Right ventricle myocardium inferior (tissue), 1 donor: ENCODE results near the gene TMEM131. TPM values are rescaled to one million over a fixed set of nuclear protein-coding genes. Genes with fewer than 3 reads are reported as not detected.

ENCODE experiments used
- ATAC-seq: fragments of 200-7000 bp; cut with Tn5 transposase; one replicate; pipeline ENCODE4 v1.9.1; 2020; ENCODE audit warnings: mild to moderate bottlenecking, moderate library complexity
- DNase-seq: peaks from one replicate; pipeline ENCODE4 v3.0.0; 2021; ENCODE audit errors: missing footprints
- intact Hi-C: fragments of 100-400 bp; cut with DNase I; formaldehyde crosslinking; loops from one replicate; pipeline ENCODE4 v1.11.0; 2022
- total RNA-seq: library from RNA; stranded (reverse); fragmentation: NEBNext Ultra II Directional; extraction: Animal tissue kit (Norgen Biotek cat#: 25700); gene quantifications from one replicate; pipeline ENCODE4 v1.2.1, GENCODE V29; 2021
- donor health status: DM: no; HTN: yes; CAD: no; lungs with severe emphysema.

TMEM131 gene
- total RNA-seq, 1 donor from 2014 or later = 26.0 TPM

DNA sequence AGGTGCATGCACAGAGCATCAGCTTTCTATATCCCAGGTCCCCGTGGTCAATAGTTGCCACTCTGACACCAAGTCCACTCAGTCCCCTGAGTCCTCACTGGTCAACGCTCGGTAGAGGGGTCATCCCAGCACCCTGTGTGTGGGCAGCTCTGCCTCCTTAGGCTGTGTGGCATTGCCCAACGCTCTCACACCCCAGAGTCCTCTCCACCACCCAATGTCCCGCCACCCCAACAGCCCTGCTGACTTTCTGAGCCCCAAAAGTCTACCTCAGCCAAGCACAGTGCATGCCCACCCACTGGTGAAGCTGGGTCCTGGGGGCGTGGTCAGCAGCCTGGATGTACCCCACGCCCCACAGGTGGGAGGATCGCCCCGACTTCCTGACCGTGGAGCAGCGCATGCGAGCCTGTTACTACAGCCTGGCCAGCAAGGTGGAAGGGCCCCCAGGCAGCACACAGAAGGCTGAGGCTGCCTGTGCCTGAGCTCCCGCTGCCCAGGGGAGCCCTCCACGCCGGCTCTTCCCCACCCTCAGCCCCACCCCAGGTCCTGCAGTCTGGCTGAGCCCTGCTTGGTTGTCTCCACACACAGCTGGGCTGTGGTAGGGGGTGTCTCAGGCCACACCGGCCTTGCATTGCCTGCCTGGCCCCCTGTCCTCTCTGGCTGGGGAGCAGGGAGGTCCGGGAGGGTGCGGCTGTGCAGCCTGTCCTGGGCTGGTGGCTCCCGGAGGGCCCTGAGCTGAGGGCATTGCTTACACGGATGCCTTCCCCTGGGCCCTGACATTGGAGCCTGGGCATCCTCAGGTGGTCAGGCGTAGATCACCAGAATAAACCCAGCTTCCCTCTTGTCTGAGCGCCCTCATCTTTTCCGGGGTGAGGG is 256.5 kb downstream of the TMEM131 start:
- intact Hi-C loops = no loop called here
- ATAC-seq (no peak), DNase-seq (no peak)

DNA sequence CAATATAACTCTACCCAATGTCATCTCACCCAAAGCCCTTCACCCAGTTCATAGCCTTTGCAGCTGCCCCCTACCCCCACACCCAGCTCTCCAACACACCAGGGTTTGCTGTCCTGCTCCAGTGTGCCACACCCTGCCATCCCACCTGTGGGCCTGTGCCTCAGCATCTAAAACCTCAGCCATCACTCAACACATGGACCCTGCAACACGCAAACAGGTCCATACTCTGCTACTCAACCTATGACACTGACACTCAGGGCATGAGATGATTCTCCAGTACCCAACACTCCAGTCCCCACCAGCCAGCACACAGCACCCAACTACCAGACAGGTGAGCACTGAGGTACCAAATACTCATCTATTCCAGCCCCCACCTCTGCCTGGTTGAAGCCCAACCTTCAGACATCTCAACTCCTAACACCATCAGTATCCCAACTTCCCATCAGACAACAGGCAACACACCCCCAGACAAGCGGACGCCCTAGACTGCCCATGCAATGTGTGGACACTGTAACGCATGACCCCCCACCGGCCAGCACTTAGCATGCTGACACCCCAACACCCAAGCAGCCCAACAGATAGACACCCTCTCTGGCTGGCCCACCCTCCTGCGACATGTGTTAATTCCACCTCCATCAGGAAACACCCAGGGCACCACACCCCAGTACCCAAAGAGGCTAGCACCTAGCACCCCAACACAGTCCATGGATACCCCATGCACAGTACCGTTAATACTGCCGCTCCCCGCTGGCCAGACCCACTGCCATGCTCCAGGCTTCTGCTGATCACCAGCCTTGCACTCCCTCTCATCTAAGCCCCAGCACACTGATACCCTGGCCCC is 257.3 kb downstream of the TMEM131 start:
- intact Hi-C loops = no loop called here
- no peak for DNase-seq
- no peak for ATAC-seq

DNA sequence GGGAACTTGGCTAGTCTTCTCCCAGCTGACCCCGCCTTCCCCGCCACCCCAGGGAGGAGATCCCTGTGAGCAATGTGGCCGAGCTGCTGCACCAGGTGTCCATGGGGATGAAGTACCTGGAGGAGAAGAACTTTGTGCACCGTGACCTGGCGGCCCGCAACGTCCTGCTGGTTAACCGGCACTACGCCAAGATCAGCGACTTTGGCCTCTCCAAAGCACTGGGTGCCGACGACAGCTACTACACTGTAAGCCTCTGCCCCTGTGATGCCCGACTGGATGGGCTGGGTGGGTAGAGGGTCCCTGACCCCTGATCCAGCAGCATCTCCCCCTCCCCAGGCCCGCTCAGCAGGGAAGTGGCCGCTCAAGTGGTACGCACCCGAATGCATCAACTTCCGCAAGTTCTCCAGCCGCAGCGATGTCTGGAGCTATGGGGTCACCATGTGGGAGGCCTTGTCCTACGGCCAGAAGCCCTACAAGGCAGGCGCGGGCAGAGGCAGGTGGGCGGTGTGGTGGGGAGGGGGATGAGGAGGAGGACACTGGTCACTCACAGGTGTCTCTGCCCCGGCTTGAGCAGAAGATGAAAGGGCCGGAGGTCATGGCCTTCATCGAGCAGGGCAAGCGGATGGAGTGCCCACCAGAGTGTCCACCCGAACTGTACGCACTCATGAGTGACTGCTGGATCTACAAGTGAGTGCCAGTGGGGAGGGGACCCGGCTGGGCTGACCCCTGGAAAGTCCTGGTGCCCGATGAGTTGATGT is 258.1 kb downstream of the TMEM131 start:
- DNase-seq = no peak
- intact Hi-C loops = no loop called here
- no peak for ATAC-seq

DNA sequence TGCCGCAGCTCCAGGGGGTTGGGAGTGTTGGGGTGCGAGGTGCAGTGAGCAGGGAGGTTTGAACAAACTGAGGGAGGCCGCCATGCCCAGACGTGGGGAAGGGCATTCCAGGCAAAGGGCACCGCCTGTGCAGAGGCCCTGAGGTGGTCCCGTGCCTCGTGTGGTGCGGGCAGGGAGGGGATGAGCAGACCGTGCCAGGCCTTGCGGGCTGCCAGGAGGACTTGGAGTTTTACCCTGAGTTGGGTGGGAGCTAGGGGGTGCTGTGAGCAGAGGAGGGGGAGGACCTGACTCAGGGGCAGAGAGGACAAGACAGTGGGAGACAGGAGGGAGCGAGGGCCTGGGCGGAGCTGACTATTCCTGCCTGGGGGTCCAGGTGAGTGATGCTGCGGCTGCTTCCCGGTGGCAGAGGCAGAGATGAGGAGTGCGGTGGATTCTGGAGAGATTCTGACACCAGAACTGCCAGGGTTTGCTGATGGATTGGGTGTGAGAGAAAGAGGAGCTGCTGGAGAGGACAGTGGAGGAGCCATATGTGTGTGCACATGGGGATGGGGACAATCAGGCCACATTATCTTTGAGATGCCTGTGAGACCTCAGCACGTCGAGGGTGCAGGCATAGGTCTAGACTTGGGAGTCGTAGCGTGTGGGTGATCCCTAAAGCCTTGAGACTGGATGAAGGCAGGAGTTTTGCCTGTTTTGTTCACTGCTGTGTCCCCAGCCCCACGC is 259.0 kb downstream of the TMEM131 start:
- intact Hi-C loops = no loop called here
- no peak for ATAC-seq
- no peak for DNase-seq

DNA sequence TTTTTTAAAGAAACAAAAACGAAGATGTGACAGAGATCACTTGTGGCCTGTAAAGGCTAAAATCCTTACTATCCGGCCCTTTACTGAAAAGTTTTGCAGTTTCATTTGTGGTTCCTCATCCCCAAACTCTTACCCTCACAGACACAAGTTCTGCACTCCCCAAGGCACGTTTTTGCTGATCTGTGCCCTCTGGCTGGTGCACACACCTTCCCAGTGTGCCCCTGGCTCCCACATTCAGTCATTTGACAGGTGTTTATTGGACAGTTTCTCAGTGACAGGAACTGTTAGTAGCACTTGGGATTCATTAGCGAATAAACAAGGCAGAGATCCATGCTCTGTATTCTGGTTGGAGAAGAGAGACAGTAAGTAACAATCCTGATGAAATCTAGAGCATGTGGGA is 259.6 kb downstream of the TMEM131 start:
- DNase-seq = no peak
- no peak for ATAC-seq
- intact Hi-C loops = no loop called here

GRCh38 chr2:97735161-97735561 is 260.6 kb downstream of the TMEM131 start:
- no peak for DNase-seq
- ATAC-seq = no peak
- intact Hi-C loops = no loop called here

GRCh38 chr2:97734061-97735051 is 261.4 kb downstream of the TMEM131 start:
- ATAC-seq = no peak
- no peak for DNase-seq
- intact Hi-C loops = no loop called here

DNA sequence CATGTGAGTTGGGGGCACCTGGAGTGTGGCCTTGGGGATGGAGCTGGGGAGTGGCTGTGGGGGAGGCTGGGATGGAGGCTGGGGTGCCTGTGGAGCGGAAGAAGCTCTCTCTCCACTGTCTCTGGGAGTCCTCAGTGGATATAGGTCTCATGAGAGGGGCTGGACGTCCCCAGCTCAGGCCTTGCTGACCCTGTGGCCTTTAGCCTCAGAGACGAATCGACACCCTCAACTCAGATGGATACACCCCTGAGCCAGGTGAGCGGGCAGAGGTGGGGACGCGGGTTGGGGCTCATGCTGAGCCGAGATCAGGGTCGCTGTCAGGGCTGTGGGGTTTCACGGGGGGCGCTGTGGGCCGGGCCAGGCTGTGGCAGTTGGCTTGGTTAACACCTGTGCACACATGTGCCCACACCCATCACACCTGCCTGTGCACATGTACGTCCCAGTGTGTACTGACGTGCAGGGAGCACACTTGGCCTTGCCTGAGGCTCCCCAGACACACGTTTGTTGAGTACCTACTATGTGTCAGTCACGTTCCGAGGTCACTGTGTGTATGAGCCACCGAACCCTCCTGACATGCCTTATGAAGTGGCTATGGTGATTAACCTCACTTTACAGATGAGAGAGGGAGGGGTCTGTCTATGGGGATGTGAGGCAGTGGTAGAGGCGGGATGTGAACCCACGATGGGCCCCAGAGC is 262.3 kb downstream of the TMEM131 start:
- DNase-seq (no peak), ATAC-seq (no peak)
- intact Hi-C loops = no loop called here

DNA sequence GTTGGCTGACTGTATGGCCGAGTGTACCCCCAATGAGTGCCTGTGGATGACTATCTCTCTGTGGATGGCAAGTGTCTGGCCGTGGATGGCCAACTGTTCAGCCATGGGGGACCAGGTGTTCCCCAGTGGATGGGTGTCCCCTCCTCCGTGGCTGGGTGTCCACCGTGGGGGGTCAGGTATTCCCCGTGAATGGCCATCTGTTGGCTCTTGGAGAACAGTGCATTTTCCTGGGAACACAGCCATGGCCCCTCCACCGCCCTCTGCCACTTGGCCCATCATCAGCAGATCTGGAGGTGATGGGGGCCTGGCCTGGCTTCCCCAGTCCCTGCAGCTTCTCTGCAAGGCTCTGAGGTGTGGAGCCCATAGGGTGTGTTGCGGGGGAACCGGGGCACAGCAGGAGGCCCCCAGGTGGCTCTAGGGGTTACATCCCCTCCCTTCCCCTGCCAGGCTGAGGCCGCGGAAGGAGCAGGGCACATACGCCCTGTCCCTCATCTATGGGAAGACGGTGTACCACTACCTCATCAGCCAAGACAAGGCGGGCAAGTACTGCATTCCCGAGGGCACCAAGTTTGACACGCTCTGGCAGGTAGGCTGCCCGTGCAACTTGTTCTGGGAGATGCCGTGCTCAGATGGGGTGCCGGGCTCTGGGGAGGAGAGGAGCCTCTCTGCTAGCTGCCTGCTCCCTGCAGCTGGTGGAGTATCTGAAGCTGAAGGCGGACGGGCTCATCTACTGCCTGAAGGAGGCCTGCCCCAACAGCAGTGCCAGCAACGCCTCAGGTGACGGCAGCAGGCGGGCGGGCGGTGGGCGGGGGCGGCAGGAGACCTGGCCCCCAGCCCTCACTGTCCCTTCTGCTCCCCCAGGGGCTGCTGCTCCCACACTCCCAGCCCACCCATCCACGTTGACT is 263.1 kb downstream of the TMEM131 start:
- DNase-seq (peak; percentile 64), ATAC-seq (no peak)
- intact Hi-C loops = no loop called here

DNA sequence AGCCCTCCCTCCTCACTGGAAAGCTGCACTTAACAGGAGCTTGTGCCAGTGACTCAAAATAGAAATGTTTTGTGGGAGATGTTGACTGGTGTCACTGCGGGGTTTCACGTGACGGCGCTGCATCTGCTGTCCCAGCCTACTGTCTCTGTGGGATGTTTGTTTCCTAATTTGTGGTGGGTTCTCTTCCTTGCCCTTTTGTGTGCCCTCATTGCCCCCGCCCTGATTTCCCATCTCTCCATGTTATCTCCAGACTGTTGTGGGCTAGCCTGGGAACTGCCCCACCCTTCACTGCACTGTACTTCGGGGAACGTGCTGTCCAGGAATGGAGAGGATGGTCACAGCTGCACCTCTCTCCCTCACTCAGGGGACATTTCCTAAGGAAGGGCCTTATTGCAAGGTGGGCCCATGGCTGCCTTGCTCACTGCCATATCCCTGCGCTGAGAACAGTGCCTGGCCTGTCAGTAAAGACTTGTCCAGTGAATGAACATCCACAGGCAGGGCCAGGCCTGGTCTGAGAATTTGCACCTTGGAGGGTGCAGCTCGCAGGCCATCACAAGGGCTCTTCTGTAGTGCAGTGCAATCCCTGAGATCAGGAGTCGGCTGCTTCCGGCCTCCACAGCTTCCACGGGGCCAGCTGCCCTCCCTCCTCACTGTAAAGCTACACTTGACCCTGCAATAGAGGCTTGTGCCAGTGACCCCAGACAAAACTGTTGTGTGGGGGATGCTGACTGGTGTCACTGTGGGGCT is 264.3 kb downstream of the TMEM131 start:
- ATAC-seq (no peak), DNase-seq (peak; percentile 41)
- intact Hi-C loops = no loop called here

- ATAC-seq (no peak), DNase-seq (no peak)
- intact Hi-C loops = no loop called here
Observed at GRCh38 chr2:97730245-97730644, 265.5 kb downstream of the TMEM131 start.

GRCh38 chr2:97728091-97728731 is 267.5 kb downstream of the TMEM131 start:
- intact Hi-C loops = no loop called here
- DNase-seq = peak; percentile 56
- peak; percentile 77 for ATAC-seq

DNA sequence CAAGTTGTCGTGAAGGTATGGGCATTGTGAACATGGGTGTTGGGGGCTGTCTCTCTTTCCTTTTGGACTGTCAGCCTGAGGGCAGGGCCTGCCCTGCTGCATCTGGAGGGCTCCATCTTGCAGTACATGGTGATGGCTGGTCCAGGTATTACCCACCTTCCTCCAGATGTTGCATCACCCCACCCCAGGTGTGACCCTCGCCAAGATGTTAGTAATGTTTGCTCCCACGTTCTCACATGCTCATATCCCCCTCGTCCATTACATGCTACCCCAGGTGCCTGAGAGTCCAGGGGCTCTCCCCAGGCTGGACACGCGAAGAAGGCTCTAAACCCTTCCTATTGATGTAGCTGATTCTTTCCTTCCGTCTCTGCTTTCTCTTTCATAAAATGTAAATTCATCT is 268.5 kb downstream of the TMEM131 start:
- ATAC-seq = no peak
- intact Hi-C loops = no loop called here
- DNase-seq = no peak

GRCh38 chr2:97726261-97727064 is 269.3 kb downstream of the TMEM131 start:
- intact Hi-C loops = no loop called here
- ATAC-seq = peak; percentile 60
- DNase-seq = peak; percentile 58
